BJ (cell line): ENCODE data around the gene RIMOC1. TPM values are rescaled to one million over a fixed set of nuclear protein-coding genes. Genes with fewer than 3 reads are reported as not detected.
A peak's percentile ranks its signal among the peaks of the same experiment; 100 is the strongest.

Experiments used
- CTCF ChIA-PET: fragments of 350-600 bp; formaldehyde crosslinking; extraction: SDS; loops from one replicate; lab custom pipeline; 2021; ENCODE audit warnings: antibody characterized with exemption, inconsistent platforms; lab: Yijun Ruan, JAX
- POLR2A ChIA-PET: fragments of 300-600 bp; sonication (Branson Sonifier 250); formaldehyde crosslinking; extraction: SDS; loops from one replicate; lab custom pipeline; 2021; ENCODE audit warnings: antibody characterized with exemption; lab: Charles Lee
- DNase-seq: peaks from one replicate; pipeline ENCODE4 v3.0.0-alpha.2; 2011; ENCODE audit warnings: low read depth
- H3K27me3 ChIP-seq: 2 replicates; pipeline ENCODE4 v1.6.0; 2011; ENCODE audit warnings: low read length; ENCODE audit not compliant: control insufficient read depth, insufficient read depth
- H3K36me3 ChIP-seq: 2 replicates; pipeline ENCODE4 v1.5.1; 2011; ENCODE audit warnings: low read length; ENCODE audit not compliant: control insufficient read depth, insufficient read depth
- H3K4me3 ChIP-seq: 2 replicates; pipeline ENCODE4 v1.5.1; 2011; ENCODE audit warnings: low read depth, mild to moderate bottlenecking, control low read depth, low read length
- polyA plus RNA-seq: library from polyadenylated mRNA; depleted of rRNA; stranded (reverse); fragments of >200 nt; gene quantifications from 2 replicates; pipeline ENCODE4 v1.2.3, GENCODE V29; 2011
- TF ChIP-seq, protein P1 (sequence below): IDR thresholded peaks from 2 replicates; pipeline ENCODE4 v1.5.1; 2011; ENCODE audit warnings: low read depth, mild to moderate bottlenecking, control low read depth, inconsistent platforms, low read length, moderate library complexity; ENCODE audit not compliant: insufficient read depth

Gene RIMOC1
- polyA plus RNA-seq, 1 experiment, result 11.1 TPM

GRCh38 chr5:41863871-41864486 lies 40.2 kb upstream of the RIMOC1 start:
- TF ChIP-seq, protein P1, sequence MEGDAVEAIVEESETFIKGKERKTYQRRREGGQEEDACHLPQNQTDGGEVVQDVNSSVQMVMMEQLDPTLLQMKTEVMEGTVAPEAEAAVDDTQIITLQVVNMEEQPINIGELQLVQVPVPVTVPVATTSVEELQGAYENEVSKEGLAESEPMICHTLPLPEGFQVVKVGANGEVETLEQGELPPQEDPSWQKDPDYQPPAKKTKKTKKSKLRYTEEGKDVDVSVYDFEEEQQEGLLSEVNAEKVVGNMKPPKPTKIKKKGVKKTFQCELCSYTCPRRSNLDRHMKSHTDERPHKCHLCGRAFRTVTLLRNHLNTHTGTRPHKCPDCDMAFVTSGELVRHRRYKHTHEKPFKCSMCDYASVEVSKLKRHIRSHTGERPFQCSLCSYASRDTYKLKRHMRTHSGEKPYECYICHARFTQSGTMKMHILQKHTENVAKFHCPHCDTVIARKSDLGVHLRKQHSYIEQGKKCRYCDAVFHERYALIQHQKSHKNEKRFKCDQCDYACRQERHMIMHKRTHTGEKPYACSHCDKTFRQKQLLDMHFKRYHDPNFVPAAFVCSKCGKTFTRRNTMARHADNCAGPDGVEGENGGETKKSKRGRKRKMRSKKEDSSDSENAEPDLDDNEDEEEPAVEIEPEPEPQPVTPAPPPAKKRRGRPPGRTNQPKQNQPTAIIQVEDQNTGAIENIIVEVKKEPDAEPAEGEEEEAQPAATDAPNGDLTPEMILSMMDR, result no peak
- H3K4me3 ChIP-seq, result no peak overlapping the region
- ChIA-PET POLR2A (no interaction called here), CTCF (interaction anchor here (0.5 to 1.6 kb wide), 2 partner anchors 8 to 1436 kb away, joined by 3 to 9 read pairs; no protein-coding TSS in a partner anchor)
- no peaks in the 10 kb centered on the region for H3K27me3 ChIP-seq
- H3K36me3 ChIP-seq, result no peaks in the 10 kb centered on the region
- DNase-seq, result no peak

- TF ChIP-seq, protein P1, result no peak
- POLR2A ChIA-PET, result no interaction called here
- no peak for DNase-seq
- Histone ChIP-seq H3K4me3 (peak overlapping the region; percentile 50), H3K27me3 (no peaks in the 10 kb centered on the region), H3K36me3 (no peaks in the 10 kb centered on the region)
- CTCF ChIA-PET, result interaction anchor here (1.4 kb wide), 1 partner anchor 13 kb away, joined by 5 read pairs; no protein-coding TSS in a partner anchor
These were observed 34.9 kb upstream of the RIMOC1 start for GRCh38 chr5:41869151-41869723.

GRCh38 chr5:41869724-41870626 lies 34.2 kb upstream of the RIMOC1 start, which contains the start of gene OXCT1:
Gene OXCT1 (minus strand): TSS chr5:41870425. CDS start chr5:41870358, 67 bp downstream.
- POLR2A ChIA-PET, result no interaction called here
- Histone ChIP-seq H3K4me3 (peak within 1 kb of the TSS; percentile 50), H3K27me3 (no peaks in the 10 kb centered on the region), H3K36me3 (no peaks in the 10 kb centered on the region)
- DNase-seq, result no peak
- CTCF ChIA-PET, result interaction anchor here (1.0 to 1.4 kb wide), 3 partner anchors 14 to 188 kb away, joined by 3 to 5 read pairs (median 3); no protein-coding TSS in a partner anchor
- TF ChIP-seq, protein P1, result no peak

DNA sequence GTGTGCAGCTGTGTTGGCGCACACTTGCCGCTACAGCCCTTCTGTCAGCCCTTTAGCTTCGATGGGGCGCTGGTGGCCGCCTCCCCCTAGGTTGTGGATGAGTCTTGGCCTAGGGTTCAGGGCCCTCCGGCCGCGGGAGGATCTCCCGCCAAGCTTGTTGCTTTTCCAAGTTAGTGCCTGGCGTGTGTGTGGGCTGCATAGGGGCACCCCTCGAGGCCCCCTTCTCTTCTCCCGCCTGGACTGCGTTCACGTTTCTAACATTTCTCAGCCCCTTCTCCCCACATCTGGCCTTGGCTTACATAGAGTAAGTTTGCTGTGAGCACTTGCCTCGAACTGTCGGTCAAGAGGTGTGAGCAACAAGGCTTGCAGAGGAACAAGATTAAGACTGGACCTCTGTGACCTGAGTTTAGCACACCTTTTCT lies 33.5 kb upstream of the RIMOC1 start:
- DNase-seq, result no peak
- Histone ChIP-seq H3K36me3 (no peaks in the 10 kb centered on the region), H3K27me3 (no peaks in the 10 kb centered on the region), H3K4me3 (peak overlapping the region; percentile 50)
- CTCF ChIA-PET, result interaction anchor here (1.0 kb wide), 2 partner anchors 33 to 187 kb away, joined by 3 read pairs; no protein-coding TSS in a partner anchor
- POLR2A ChIA-PET, result no interaction called here
- TF ChIP-seq, protein P1, result no peak
